Heart right ventricle (tissue), 16 donors: ENCODE measurements around the gene INPP4B. TPM values are rescaled to one million over a fixed set of nuclear protein-coding genes. Genes with fewer than 3 reads are reported as not detected.
A peak's percentile ranks its signal among the peaks of the same experiment; 100 is the strongest.

Experiments used
- ATAC-seq, 8 donors: fragments of 200-7000 bp; cut with Tn5 transposase; one replicate each; pipeline ENCODE4 v1.9.1; 2020; ENCODE audit warnings: mild to moderate bottlenecking in 8 of 8, moderate library complexity in 8 of 8, moderate number of reproducible peaks in 1 of 8
- DNase-seq, 2 donors: peaks; one replicate each; pipeline ENCODE4 v3.0.0-alpha.2; 2020
- H3K27ac ChIP-seq, 10 donors: fragments of 200-600 bp; sonication (generic) in 2 of 10; one replicate each; pipeline versions ENCODE4 v1.5.0 to v1.8.0; 2020 to 2022; ENCODE audit warnings: mild to moderate bottlenecking in 3 of 10
- H3K27me3 ChIP-seq, 7 donors: fragments of 200-600 bp; one replicate each; pipeline ENCODE4 v1.8.0; 2021 to 2022; ENCODE audit warnings: mild to moderate bottlenecking in 2 of 7
- H3K36me3 ChIP-seq, 9 donors: fragments of 200-600 bp; sonication (generic) in 1 of 9; one replicate each; pipeline versions ENCODE4 v1.5.0 to v1.8.0; 2020 to 2022; ENCODE audit warnings: mild to moderate bottlenecking in 2 of 9
- H3K4me1 ChIP-seq, 9 donors: fragments of 200-600 bp; sonication (generic) in 1 of 9; one replicate each; pipeline versions ENCODE4 v1.5.0 to v1.8.0; 2020 to 2022; ENCODE audit warnings: mild to moderate bottlenecking in 4 of 9
- H3K4me3 ChIP-seq, 10 donors: fragments of 200-600 bp; sonication (generic) in 2 of 10; one replicate each; pipeline versions ENCODE4 v1.5.0 to v1.8.0; 2020 to 2022; ENCODE audit warnings: mild to moderate bottlenecking in 7 of 10, moderate library complexity in 2 of 10
- H3K9me3 ChIP-seq, 11 donors: fragments of 200-600 bp in 10 of 11; sonication (generic) in 2 of 11; one replicate each; pipeline versions ENCODE4 v1.5.0 to v1.8.0; 2013 to 2022; ENCODE audit warnings: mild to moderate bottlenecking in 2 of 11, control low read depth in 1 of 11, moderate library complexity in 1 of 11
- WGBS, 2 donors: extraction: QIAGEN DNeasy Blood & Tissue Kit; methylation state at CpG; one replicate each; pipeline ENCODE4 v1.1.7; 2013; ENCODE audit warnings: inconsistent platforms in 1 of 2; 5-methylcytosine and 5-hydroxymethylcytosine counted together
- intact Hi-C, 10 donors: fragments of 100-400 bp; cut with DNase I; formaldehyde crosslinking; loops; one replicate each; pipeline versions ENCODE4 v1.11.1 to v1.14.2; 2022
- polyA plus RNA-seq, 2 donors: library from polyadenylated mRNA; stranded (reverse); fragments of 200-250 nt; gene quantifications; one replicate each; pipeline ENCODE4 v1.2.3, GENCODE V29; 2013
- total RNA-seq, 10 donors: library from RNA; stranded (reverse); fragmentation: NEBNext Ultra II Directional in 3 of 10; extraction: Animal tissue kit (Norgen Biotek cat#: 25700) in 3 of 10; gene quantifications; one replicate each; pipeline versions ENCODE4 v1.2.1 to v1.2.4, GENCODE V29; 2021 to 2023
- TF ChIP-seq, protein P1 (sequence below), 9 donors: fragments of 200-600 bp; sonication (generic) in 2 of 9; IDR thresholded peaks; one replicate each; pipeline versions ENCODE4 v1.5.0 to v1.8.0; 2021 to 2022; ENCODE audit warnings: antibody characterized with exemption in 9 of 9, mild to moderate bottlenecking in 5 of 9, moderate library complexity in 1 of 9
- donor health status: Arrhythmogenic right ventricular cardiomyopathy.
- donor health status: ischemic (EF 13 %, LVEDD 7.1; RV severe dilation, severe dysfunction).
- donor health status: healthy with polysubstance abuse.
- donor health status: DM: no; HTN: yes; CAD: no.
- donor health status: DM: no; HTN: no; CAD: no.
- donor health status: ischemic (EF 25% LVEDD 6.9; RV normal size, moderate dysfunction).
- donor health status: ischemic (EF 25% LVEDD 5.7; RV mildly dilated, moderate dysfunction).
- donor health status: healthy.
- donor health status: DM: yes; HTN: yes; CAD: no.
- donor health status: Ischemic cardiomyopathy.
- donor health status: ischemic (EF 35%, LVEDD 5.7; RV mildly dilated, moderate dysfunction).
- donor health status: nonischemic (EF 11% LVEDD 7.7; RV severe dilation, severe dysfunction).
- donor health status: DM: yes; HTN: yes; CAD: no.
- donor health status: PGD.
- donor health status: ischemic (EF 29% LVEDD 5.4; RV normal size, mild dysfunction).
- donor health status: nonischemic (EF 23%, LVEDD 6.1; RV moderate dilation, normal function).

Gene INPP4B
- total and polyA plus RNA-seq, 12 donors = 3.7 to 100.0 (median 39.1) TPM

DNA sequence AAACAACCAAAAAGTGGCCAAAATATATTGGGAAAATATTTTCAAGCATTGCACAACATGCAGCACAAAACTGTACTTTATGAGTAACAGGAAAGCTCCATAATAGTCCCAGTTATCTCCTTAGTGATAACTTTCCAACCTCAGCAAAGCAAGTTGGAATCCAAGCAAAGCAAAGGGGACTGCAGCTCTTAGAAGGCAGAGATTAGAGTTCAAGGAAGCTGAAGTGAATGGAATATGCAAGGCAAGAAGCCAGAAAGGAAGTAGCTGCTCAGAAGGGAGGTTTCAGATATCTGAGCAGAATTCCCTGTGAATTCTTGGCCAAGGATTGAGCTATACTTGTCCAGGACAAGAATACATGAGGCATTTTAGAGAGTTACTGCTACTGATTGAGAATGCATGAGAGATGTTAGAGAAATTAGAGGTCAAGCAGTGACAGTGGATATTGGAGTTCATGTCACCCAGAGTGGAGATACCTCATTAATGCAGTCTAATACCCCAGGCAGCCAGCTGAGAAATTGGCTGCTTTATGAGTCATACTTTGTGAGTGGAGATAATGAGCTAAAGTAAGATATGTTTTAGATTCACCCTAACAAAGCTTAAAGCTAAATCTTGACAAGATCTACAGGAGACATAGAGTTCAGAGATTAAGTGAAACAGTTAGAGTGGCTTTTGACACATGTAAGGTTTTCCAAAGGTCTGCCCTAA is 102.8 kb downstream of the INPP4B start:
- peak in 6 of 8 donors; percentile 29 to 64 (median 44) for ATAC-seq
- intact Hi-C loops = no loop called here
- DNase-seq = no peak

DNA sequence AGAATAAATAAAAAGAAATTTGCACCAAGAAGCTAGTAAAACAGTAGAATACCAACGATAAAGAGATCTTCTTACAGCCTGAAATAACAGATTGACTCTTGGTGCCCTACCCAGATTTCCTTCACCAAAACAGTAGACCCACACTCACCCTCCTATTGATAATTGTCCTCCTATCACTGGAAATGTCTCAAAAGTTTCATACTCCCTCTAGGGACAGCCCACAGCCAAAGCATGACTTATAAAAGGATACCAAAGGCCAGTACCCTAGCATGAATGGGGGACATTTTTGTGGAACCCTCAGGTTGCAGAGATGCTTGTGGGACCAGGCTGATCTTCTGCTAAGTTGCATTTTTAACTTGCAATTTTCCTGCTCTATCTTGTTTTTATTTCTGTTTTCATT is 104.1 kb downstream of the INPP4B start:
- H3K4me3 ChIP-seq = no peak overlapping the region
- ATAC-seq = no peak
- peaks cover 0 to 10% (median 0%) of the 10 kb centered on the region in 9 donors for H3K4me1 ChIP-seq
- DNase-seq = no peak
- peaks cover 0 to 31% (median 5%) of the 10 kb centered on the region in 11 donors for H3K9me3 ChIP-seq
- H3K36me3 ChIP-seq = no peaks in the 10 kb centered on the region
- no peak overlapping the region for H3K27ac ChIP-seq
- H3K27me3 ChIP-seq = no peaks in the 10 kb centered on the region
- WGBS, 2 donors = 66 to 84% methylated on average over 1 of the region's 1 CpG
- TF ChIP-seq, protein P1, sequence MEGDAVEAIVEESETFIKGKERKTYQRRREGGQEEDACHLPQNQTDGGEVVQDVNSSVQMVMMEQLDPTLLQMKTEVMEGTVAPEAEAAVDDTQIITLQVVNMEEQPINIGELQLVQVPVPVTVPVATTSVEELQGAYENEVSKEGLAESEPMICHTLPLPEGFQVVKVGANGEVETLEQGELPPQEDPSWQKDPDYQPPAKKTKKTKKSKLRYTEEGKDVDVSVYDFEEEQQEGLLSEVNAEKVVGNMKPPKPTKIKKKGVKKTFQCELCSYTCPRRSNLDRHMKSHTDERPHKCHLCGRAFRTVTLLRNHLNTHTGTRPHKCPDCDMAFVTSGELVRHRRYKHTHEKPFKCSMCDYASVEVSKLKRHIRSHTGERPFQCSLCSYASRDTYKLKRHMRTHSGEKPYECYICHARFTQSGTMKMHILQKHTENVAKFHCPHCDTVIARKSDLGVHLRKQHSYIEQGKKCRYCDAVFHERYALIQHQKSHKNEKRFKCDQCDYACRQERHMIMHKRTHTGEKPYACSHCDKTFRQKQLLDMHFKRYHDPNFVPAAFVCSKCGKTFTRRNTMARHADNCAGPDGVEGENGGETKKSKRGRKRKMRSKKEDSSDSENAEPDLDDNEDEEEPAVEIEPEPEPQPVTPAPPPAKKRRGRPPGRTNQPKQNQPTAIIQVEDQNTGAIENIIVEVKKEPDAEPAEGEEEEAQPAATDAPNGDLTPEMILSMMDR (IDR thresholded peaks at IDR 0.05) = no peak
- intact Hi-C loops = no loop called here

More for the DNA sequence above, 102.8 kb downstream of the INPP4B start:
- Histone ChIP-seq H3K4me1 (peaks cover 0 to 10% (median 0%) of the 10 kb centered on the region in 9 donors), H3K4me3 (no peak overlapping the region), H3K27me3 (no peaks in the 10 kb centered on the region), H3K36me3 (no peaks in the 10 kb centered on the region), H3K27ac (no peak overlapping the region), H3K9me3 (peaks cover 0 to 36% (median 5%) of the 10 kb centered on the region in 11 donors)
- TF ChIP-seq, protein P1 (IDR thresholded peaks at IDR 0.05) = no peak

DNA sequence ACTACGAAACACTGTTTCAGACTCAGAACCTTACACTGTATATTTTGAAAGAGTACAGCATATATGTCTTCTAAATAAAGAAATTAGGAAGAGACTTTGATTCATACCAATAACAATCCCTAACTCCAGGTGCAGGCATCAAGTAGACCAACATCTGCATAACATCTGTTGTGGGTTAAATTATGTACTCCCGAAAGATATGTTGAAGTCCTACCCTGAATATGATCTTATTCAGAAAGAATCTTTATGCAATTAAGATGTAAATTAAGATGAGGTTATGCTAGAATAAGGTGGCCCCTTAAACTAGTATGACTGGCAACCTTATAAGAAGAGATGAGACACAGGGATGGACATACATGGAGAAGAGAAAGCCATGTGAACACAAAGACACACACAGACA is 117.9 kb downstream of the INPP4B start:
- intact Hi-C loops = loop anchor here in 5 of 10 donors (5.0 to 10.0 kb wide), 4 partner anchors 443 to 606 kb away; no protein-coding TSS in a partner anchor
- TF ChIP-seq, protein P1 (IDR thresholded peaks at IDR 0.05) = no peak
- no peak overlapping the region for H3K27ac ChIP-seq
- H3K4me3 ChIP-seq = no peak overlapping the region
- no peak for ATAC-seq
- H3K9me3 ChIP-seq = no peaks in the 10 kb centered on the region
- H3K27me3 ChIP-seq = no peaks in the 10 kb centered on the region
- 89 to 92% methylated on average over 2 of the region's 2 CpGs for WGBS, 2 donors
- no peaks in the 10 kb centered on the region for H3K36me3 ChIP-seq
- DNase-seq = no peak
- H3K4me1 ChIP-seq = no peaks in the 10 kb centered on the region

DNA sequence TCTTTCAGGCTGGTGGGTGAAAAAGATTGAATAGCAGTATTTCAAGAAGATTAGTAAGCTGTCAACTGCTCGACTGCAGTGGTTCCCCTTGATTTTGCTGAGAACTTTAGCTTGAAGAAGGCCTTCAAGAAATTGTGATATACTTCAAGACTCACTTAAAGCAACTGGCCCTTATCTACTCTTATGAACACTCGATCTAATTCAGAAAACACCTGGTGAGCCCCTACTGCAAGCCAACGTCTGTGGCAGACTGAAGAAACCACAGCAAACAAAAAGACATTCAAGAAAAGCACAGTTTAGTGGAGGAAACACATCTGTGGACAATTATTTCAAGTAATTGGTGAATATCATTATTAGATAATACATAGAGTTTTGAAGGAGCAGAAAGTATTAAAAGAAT is 119.0 kb downstream of the INPP4B start:
- Histone ChIP-seq H3K36me3 (no peaks in the 10 kb centered on the region), H3K9me3 (no peaks in the 10 kb centered on the region), H3K4me1 (no peaks in the 10 kb centered on the region), H3K27ac (no peak overlapping the region), H3K4me3 (no peak overlapping the region), H3K27me3 (no peaks in the 10 kb centered on the region)
- ATAC-seq = no peak
- no peak for DNase-seq
- TF ChIP-seq, protein P1 (IDR thresholded peaks at IDR 0.05) = no peak
- WGBS, 2 donors = 59 to 60% methylated on average over 3 of the region's 3 CpGs
- intact Hi-C loops = loop anchor here in 5 of 10 donors (5.0 to 10.0 kb wide), 4 partner anchors 442 to 605 kb away; no protein-coding TSS in a partner anchor
